HCT116 (cell line): ENCODE data around the gene WNT1. TPM values are rescaled to one million over a fixed set of nuclear protein-coding genes. Genes with fewer than 3 reads are reported as not detected.

ENCODE experiments used
- ATAC-seq: fragments of 200-7000 bp; cut with Tn5 transposase; 2 replicates; pipeline ENCODE4 v1.9.1; 2020; ENCODE audit warnings: mild to moderate bottlenecking, moderate library complexity
- BruUV-seq: library from RNA; stranded (reverse); fragments of 400-500 nt; replicated peaks from 2 replicates; lab custom pipeline; 2021; lab: Mats Ljungman, UMichigan
- CTCF ChIA-PET: fragments of 300-600 bp; sonication (Branson Sonifier 250); formaldehyde crosslinking; loops from one replicate; lab custom pipeline; 2021; ENCODE audit warnings: antibody characterized with exemption; lab: Charles Lee
- POLR2A ChIA-PET: fragments of 300-600, 350-600 bp; sonication (Branson Sonifier 250); formaldehyde crosslinking; loops from one replicate; lab custom pipeline; 2021; ENCODE audit warnings: antibody characterized with exemption; lab: Charles Lee
- RAD21 ChIA-PET, 2 experiments: fragments of 300-600 bp; sonication (Branson Sonifier 250); formaldehyde crosslinking; loops; one replicate each; lab custom pipeline; 2023; ENCODE audit warnings: low total read pairs in 2 of 2; ENCODE audit not compliant: uncharacterized antibody in 2 of 2, unreplicated experiment in 2 of 2, low non-redundant PET in 1 of 2; lab: Charles Lee
- DNase-seq: peaks from one replicate; pipeline ENCODE4 v3.0.0-alpha.2; 2010; ENCODE audit warnings: low read depth, low spot score
- H2AFZ ChIP-seq: fragments of 200-600 bp; shearing (Covaris generic), sonication (generic); 2 replicates; pipeline ENCODE4 v1.6.1; 2017; ENCODE audit warnings: low read depth, mixed run types, mixed read lengths, antibody characterized with exemption, low read length; ENCODE audit not compliant: poor library complexity, severe bottlenecking
- H3K27ac ChIP-seq: 2 replicates; pipeline ENCODE4 v1.5.1; 2012; ENCODE audit warnings: low read depth, low read length
- H3K27me3 ChIP-seq: fragments of 200-600 bp; sonication (generic); 2 replicates; pipeline ENCODE4 v1.6.1; 2016; ENCODE audit warnings: mixed run types, low read length, mixed read lengths; ENCODE audit not compliant: insufficient read depth
- H3K36me3 ChIP-seq, 2 experiments: fragments of 200-500 bp in 1 of 2; fragments of 200-600 bp in 1 of 2; sonication (Bioruptor generic) in 1 of 2; sonication (generic) in 1 of 2; 2 replicates each; pipeline versions ENCODE4 v1.5.1 to v1.6.1; 2014 to 2016; ENCODE audit warnings: low read length in 2 of 2, inconsistent platforms in 1 of 2, mixed read lengths in 1 of 2, mixed run types in 1 of 2; ENCODE audit not compliant: insufficient read depth in 2 of 2, control insufficient read depth in 1 of 2
- H3K4me1 ChIP-seq, 2 experiments: fragments of 200-600 bp in 1 of 2; sonication (generic) in 1 of 2; 2 replicates each; pipeline versions ENCODE4 v1.5.1 to v1.6.1; 2012 to 2017; ENCODE audit warnings: low read length in 2 of 2, inconsistent platforms in 1 of 2, mild to moderate bottlenecking in 1 of 2, mixed read lengths in 1 of 2, mixed run types in 1 of 2, moderate library complexity in 1 of 2; ENCODE audit not compliant: insufficient read depth in 2 of 2, control insufficient read depth in 1 of 2
- H3K4me2 ChIP-seq: fragments of 200-600 bp; sonication (generic); 2 replicates; pipeline ENCODE4 v1.6.1; 2017; ENCODE audit warnings: mixed run types, low read length, mixed read lengths
- H3K4me3 ChIP-seq, 2 experiments: fragments of 200-600 bp in 1 of 2; sonication (generic) in 1 of 2; replicated peaks in 1 of 2; 2 replicates each; pipeline ENCODE4 v1.5.1; 2011 to 2016; ENCODE audit warnings: low read length in 2 of 2, control low read depth in 1 of 2, low read depth in 1 of 2, mild to moderate bottlenecking in 1 of 2, mixed read lengths in 1 of 2, mixed run types in 1 of 2
- H3K79me2 ChIP-seq: fragments of 200-600 bp; sonication (generic); 2 replicates; pipeline ENCODE4 v1.6.1; 2017; ENCODE audit warnings: mild to moderate bottlenecking, mixed run types, low read length, moderate library complexity, mixed read lengths; ENCODE audit not compliant: insufficient read depth
- H3K9ac ChIP-seq: fragments of 200-600 bp; sonication (generic); 2 replicates; pipeline ENCODE4 v1.6.1; 2016; ENCODE audit warnings: low read length, mixed read lengths
- H3K9me2 ChIP-seq: fragments of 200-600 bp; sonication (generic), shearing (Covaris generic); 2 replicates; pipeline ENCODE4 v1.6.1; 2017; ENCODE audit warnings: mixed run types, mild to moderate bottlenecking, moderate library complexity; ENCODE audit not compliant: insufficient read depth
- H3K9me3 ChIP-seq, 2 experiments: fragments of 200-500 bp in 1 of 2; fragments of 200-600 bp in 1 of 2; sonication (Bioruptor generic) in 1 of 2; sonication (generic) in 1 of 2; 2 replicates each; pipeline ENCODE4 v1.6.1; 2014 to 2017; ENCODE audit warnings: low read length in 2 of 2, mixed read lengths in 2 of 2, inconsistent platforms in 1 of 2, low read depth in 1 of 2, mild to moderate bottlenecking in 1 of 2, mixed run types in 1 of 2, moderate library complexity in 1 of 2; ENCODE audit not compliant: control insufficient read depth in 1 of 2, insufficient read depth in 1 of 2
- H4K20me1 ChIP-seq: fragments of 200-600 bp; sonication (generic), shearing (Covaris generic); 2 replicates; pipeline ENCODE4 v1.6.1; 2017; ENCODE audit warnings: mixed run types, mild to moderate bottlenecking, moderate library complexity; ENCODE audit not compliant: insufficient read depth
- CBX3 ChIP-seq: IDR thresholded peaks from 2 replicates; pipeline ENCODE4 v1.6.1; 2012; ENCODE audit warnings: low read depth
- JUND ChIP-seq: IDR thresholded peaks from 2 replicates; pipeline ENCODE4 v1.6.1; 2012
- YY1 ChIP-seq: IDR thresholded peaks from 2 replicates; pipeline ENCODE4 v1.6.1; 2011; ENCODE audit warnings: low read length, low read depth, moderate library complexity, mild to moderate bottlenecking; ENCODE audit not compliant: insufficient replicate concordance; ENCODE audit errors: extremely low read depth
- ZNF274 ChIP-seq: fragments of 200-500 bp; sonication (Bioruptor generic); IDR thresholded peaks from 2 replicates; pipeline ENCODE4 v1.6.1; 2014; ENCODE audit warnings: mild to moderate bottlenecking, low read depth, low read length, inconsistent platforms
- intact Hi-C: fragments of 100-400 bp; cut with micrococcal nuclease; formaldehyde crosslinking; loops from 2 replicates; pipeline ENCODE4 v1.10.0; 2022
- total RNA-seq: library from RNA; stranded (reverse); gene quantifications from one replicate; pipeline ENCODE4 v1.2.1, GENCODE V29; 2021; ENCODE audit not compliant: unreplicated experiment
- TF ChIP-seq, protein P1 (sequence below): IDR thresholded peaks from 2 replicates; pipeline ENCODE4 v1.6.1; 2012; ENCODE audit warnings: low read depth

WNT1 gene
- total RNA-seq, 1 experiment from 2014 or later, result not detected

GRCh38 chr12:48930475-48930874 lies 47.6 kb upstream of the WNT1 start (continued):
- TF ChIP-seq CBX3 (no peak), YY1 (no peak), JUND (no peak)
- TF ChIP-seq, protein P1, sequence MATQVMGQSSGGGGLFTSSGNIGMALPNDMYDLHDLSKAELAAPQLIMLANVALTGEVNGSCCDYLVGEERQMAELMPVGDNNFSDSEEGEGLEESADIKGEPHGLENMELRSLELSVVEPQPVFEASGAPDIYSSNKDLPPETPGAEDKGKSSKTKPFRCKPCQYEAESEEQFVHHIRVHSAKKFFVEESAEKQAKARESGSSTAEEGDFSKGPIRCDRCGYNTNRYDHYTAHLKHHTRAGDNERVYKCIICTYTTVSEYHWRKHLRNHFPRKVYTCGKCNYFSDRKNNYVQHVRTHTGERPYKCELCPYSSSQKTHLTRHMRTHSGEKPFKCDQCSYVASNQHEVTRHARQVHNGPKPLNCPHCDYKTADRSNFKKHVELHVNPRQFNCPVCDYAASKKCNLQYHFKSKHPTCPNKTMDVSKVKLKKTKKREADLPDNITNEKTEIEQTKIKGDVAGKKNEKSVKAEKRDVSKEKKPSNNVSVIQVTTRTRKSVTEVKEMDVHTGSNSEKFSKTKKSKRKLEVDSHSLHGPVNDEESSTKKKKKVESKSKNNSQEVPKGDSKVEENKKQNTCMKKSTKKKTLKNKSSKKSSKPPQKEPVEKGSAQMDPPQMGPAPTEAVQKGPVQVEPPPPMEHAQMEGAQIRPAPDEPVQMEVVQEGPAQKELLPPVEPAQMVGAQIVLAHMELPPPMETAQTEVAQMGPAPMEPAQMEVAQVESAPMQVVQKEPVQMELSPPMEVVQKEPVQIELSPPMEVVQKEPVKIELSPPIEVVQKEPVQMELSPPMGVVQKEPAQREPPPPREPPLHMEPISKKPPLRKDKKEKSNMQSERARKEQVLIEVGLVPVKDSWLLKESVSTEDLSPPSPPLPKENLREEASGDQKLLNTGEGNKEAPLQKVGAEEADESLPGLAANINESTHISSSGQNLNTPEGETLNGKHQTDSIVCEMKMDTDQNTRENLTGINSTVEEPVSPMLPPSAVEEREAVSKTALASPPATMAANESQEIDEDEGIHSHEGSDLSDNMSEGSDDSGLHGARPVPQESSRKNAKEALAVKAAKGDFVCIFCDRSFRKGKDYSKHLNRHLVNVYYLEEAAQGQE, result no peak

- RAD21 ChIA-PET, result no interaction called here
- Histone ChIP-seq H3K4me1 (no peaks in the 10 kb centered on the region), H4K20me1 (peaks cover 8% of the 10 kb centered on the region; the same call in 1 of the 2 replicates), H3K36me3 (peaks cover 29 to 40% of the 10 kb centered on the region in 2 experiments), H3K27ac (no peak overlapping the region), H3K4me3 (no peak overlapping the region), H2AFZ (no peak overlapping the region)
- no TSS peak for BruUV-seq
- no peak for TF ChIP-seq ZNF274
- TF ChIP-seq, all 23 proteins: peak for 0
- H3K9me3 ChIP-seq, result no peaks in the 10 kb centered on the region
- intact Hi-C loops, result no loop called here
- ChIA-PET POLR2A (no interaction called here), CTCF (no interaction called here)
- no peaks in the 10 kb centered on the region for H3K27me3 ChIP-seq
- no peaks in the 10 kb centered on the region for H3K79me2 ChIP-seq
- H3K4me2 ChIP-seq, result no peak overlapping the region
- DNase-seq (no peak), ATAC-seq (no peak)
- no peak overlapping the region for H3K9ac ChIP-seq
- H3K9me2 ChIP-seq, result no peaks in the 10 kb centered on the region
Observed at GRCh38 chr12:48932878-48933277, 45.2 kb upstream of the WNT1 start.
